Choroid plexus epithelial cell (primary cell): ENCODE results near the gene NR1D1.

Experiments used
- DNase-seq: peaks from one replicate; pipeline ENCODE4 v3.0.0-alpha.2; 2010; ENCODE audit warnings: low read depth
- H3K4me3 ChIP-seq: 2 replicates; pipeline ENCODE4 v1.5.1; 2011; ENCODE audit warnings: low read depth, mild to moderate bottlenecking, control low read depth, low read length, moderate library complexity
- CTCF ChIP-seq: conservative IDR thresholded peaks from 2 replicates; pipeline ENCODE4 v1.5.1; 2011; ENCODE audit warnings: low read depth, mild to moderate bottlenecking, control low read depth, inconsistent platforms, low read length, moderate library complexity

Gene NR1D1

GRCh38 chr17:40076591-40076990, 23.8 kb downstream of the NR1D1 start:
- no peak overlapping the region for H3K4me3 ChIP-seq
- TF ChIP-seq CTCF: no peak
- DNase-seq: no peak

GRCh38 chr17:40075942-40076498, 24.4 kb downstream of the NR1D1 start:
- TF ChIP-seq CTCF: no peak
- no peak overlapping the region for H3K4me3 ChIP-seq
- DNase-seq: no peak

GRCh38 chr17:40075201-40075941, 25.0 kb downstream of the NR1D1 start:
- peak; percentile 67 for DNase-seq
- peak; percentile 90 for TF ChIP-seq CTCF
- no peak overlapping the region for H3K4me3 ChIP-seq

GRCh38 chr17:40074871-40075200, 25.6 kb downstream of the NR1D1 start:
- H3K4me3 ChIP-seq: no peak overlapping the region
- DNase-seq: no peak

GRCh38 chr17:40074175-40074512, 26.2 kb downstream of the NR1D1 start:
- TF ChIP-seq CTCF: no peak
- H3K4me3 ChIP-seq: no peak overlapping the region

More at GRCh38 chr17:40074871-40075200, 25.6 kb downstream of the NR1D1 start:
- no peak for TF ChIP-seq CTCF

GRCh38 chr17:40073454-40074174, 26.8 kb downstream of the NR1D1 start:
- no peak overlapping the region for H3K4me3 ChIP-seq
- no peak for DNase-seq
- no peak for TF ChIP-seq CTCF

More at GRCh38 chr17:40074175-40074512, 26.2 kb downstream of the NR1D1 start:
- no peak for DNase-seq
